ENCODE data around the gene NDUFV1.
"Not testable (repeated sequence)": the region's sequence is repeated elsewhere in the genome, so short reads cannot be mapped to it uniquely, and the experiment has no call there.

Gene NDUFV1

DNA sequence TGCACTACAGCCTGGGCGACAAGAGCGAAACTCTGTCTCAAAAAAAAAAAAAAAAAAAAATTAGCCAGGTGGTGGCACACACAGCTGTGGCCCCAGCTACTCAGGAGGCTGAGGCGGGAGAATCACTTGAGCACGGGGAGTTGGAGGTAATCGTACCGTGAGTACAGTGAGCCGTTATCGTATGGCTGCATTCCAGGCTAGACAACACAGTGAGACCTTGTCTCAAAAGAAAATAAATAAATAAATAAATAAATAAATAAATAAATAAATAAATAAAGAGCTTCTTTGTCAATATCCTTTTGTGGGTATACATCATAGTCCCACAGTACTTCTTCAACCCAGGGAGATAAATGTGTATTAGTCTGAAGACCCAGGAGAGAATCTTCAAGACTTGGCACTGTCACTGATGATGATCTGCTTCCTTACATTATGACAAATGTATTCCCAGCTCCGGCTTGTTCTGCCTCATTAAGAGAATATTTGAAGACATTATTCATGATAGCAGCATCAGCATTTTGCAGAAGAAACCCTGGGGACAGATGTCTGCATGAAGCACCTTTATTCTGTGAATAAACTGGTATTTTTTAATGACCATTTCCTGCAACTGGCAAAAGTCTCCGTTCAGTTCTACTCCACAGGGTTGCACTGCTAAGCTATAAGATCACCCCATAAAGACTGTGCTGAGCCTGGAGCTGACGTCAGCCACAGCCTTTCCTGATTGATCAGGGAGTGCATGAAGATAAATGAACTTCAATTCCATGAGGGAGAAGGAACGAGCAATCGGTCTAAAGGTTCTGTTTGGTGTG lies 45.4 kb downstream of the NDUFV1 start:
- no peak overlapping the region for H3K4me3 ChIP-seq (ENCODE audit: low read depth, low read length)
- TF ChIP-seq, protein P1, sequence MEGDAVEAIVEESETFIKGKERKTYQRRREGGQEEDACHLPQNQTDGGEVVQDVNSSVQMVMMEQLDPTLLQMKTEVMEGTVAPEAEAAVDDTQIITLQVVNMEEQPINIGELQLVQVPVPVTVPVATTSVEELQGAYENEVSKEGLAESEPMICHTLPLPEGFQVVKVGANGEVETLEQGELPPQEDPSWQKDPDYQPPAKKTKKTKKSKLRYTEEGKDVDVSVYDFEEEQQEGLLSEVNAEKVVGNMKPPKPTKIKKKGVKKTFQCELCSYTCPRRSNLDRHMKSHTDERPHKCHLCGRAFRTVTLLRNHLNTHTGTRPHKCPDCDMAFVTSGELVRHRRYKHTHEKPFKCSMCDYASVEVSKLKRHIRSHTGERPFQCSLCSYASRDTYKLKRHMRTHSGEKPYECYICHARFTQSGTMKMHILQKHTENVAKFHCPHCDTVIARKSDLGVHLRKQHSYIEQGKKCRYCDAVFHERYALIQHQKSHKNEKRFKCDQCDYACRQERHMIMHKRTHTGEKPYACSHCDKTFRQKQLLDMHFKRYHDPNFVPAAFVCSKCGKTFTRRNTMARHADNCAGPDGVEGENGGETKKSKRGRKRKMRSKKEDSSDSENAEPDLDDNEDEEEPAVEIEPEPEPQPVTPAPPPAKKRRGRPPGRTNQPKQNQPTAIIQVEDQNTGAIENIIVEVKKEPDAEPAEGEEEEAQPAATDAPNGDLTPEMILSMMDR (IDR thresholded peaks at IDR 0.05; ENCODE audit: low read depth, low read length), result no peak

DNA sequence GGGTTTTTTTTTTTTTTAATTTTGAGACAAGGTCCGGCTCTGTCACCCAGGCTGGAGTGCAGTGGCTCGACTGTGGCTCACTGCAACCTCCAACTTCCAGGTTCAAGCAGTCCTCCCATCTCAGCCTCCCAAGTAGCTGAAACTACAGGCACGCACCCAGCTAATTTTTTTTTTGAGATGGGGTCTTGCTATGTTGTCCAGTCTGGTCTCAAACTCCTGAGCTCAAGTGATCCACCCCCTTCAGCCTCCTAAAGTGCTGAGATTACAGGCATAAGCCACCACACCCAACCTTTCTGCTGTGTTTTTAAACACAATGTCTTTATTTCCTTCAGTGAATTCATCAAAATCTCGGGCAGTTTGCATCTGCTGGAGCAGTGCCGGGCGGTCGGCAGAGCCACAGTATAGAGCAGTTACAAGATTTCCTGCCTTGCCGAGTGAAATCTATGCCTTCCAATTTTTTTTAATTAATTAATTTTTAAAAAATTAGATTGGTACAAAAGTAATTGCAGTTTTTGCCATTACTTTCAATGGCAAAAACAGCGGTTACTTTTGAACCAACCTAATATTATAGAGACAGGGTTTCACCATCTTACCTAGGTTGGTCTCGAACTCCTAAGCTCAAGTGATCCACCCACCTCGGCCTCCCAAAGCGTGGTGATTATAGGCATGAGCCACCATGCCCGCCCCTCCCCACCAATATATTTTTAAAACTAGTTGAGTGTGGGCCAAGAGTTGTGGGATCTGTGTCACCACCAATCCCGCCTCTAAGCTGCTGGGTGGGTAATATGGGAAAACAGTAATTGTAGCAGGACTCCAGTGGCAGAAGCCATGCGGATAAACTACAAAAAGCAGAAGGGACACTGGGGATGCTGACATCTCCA lies 46.5 kb downstream of the NDUFV1 start:
- no peak overlapping the region for H3K4me3 ChIP-seq (ENCODE audit: low read depth, low read length)
- TF ChIP-seq, protein P1 (IDR thresholded peaks at IDR 0.05; ENCODE audit: low read depth, low read length), result no peak

DNA sequence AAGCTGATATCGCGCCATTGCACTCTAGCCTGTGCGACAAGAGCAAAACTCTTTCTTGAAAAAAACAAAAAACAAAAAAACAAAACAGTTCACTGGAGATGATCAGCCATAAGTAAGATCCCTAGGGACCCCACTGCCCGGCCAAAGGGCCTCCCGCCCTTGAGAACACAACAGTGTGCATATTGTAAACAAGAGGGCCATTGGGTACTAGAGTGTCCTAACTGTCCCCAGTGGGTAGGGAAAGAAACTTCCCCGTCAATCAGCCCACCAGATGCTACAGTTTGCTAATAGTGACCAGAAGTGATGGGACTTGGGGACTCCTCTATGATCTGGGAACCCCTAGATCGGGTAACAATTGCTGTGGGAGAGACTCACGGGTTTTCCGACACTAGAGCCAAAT lies 47.5 kb downstream of the NDUFV1 start:
- TF ChIP-seq, protein P1 (IDR thresholded peaks at IDR 0.05; ENCODE audit: low read depth, low read length), result no peak
- no peak overlapping the region for H3K4me3 ChIP-seq (ENCODE audit: low read depth, low read length)

DNA sequence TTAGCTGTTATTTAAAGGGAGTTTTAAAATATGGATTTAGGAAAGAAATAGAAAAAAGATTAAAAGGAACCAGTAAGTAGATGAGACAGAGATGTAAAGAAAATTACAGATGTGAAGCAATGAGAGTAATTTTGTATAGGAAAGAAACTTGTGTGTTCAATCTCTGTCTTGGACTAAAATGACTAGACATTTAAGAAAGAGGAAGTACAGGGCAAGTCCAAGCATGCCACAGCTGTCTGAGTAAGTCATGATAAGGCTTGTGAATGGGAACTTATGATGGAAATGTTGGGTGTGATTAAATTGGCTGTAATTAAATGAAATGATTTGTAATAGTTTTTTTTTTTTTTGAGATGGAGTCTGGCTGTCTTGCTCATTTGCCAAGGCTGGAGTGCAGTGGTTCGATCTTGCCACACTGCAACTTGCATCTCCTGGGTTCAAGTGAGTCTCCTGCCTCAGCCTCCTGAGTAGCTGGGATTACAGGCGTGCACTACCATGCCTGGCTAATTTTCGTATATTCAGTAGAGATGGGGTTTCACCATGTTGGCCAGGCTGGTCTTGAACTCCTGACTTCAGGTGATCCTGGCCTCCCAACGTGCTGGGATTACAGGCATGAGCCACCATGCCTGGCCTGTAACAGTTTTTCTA lies 49.7 kb downstream of the NDUFV1 start:
- H3K4me3 ChIP-seq (ENCODE audit: low read depth, low read length), result no peak overlapping the region
- TF ChIP-seq, protein P1 (IDR thresholded peaks at IDR 0.05; ENCODE audit: low read depth, low read length), result no peak

DNA sequence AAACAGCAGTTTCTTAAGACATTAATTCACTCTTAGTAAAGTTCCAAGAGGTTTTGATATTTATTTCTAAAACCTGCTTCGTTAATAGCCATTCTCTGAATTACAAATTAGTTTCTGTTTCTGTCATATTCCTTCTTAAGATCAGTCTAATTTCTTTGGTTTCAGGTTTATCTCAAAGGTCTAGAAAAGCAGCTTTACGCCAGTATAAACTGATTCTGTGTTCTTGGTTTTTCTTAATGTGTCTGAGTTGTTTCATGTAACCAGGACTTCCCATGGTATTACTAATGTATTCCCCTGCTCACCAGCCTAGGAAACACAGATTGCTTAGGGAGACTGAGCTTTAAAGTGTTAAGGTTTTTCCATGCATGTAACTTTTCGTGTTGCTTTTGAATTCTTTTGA lies 50.6 kb downstream of the NDUFV1 start:
- TF ChIP-seq, protein P1 (IDR thresholded peaks at IDR 0.05; ENCODE audit: low read depth, low read length), result no peak
- H3K4me3 ChIP-seq (ENCODE audit: low read depth, low read length), result no peak overlapping the region

DNA sequence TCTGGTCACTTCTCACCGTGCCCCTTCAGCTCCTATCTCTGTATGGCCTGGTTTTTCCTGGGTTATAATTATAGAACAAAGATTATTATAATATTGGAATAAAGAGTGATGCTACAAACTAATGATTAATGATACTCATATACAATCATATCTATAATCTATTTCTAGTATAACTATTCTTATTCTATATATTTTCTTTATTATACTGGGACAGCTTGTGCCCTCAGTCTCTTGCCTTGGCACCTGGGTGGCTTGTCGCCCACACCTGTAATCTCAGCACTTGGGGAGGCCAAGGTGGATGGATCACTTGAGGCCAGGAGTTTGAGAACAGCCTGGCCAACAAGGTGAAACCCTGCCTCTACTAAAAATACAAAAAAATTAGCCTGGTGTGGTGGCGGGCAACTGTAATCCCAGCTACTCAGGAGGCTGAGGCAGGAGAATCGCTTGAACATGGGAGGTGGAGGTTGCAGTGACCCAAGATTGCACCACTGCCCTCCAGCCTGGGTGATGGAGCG lies 53.0 kb downstream of the NDUFV1 start:
- not testable (repeated sequence) for H3K4me3 ChIP-seq (ENCODE audit: low read depth, low read length)

DNA sequence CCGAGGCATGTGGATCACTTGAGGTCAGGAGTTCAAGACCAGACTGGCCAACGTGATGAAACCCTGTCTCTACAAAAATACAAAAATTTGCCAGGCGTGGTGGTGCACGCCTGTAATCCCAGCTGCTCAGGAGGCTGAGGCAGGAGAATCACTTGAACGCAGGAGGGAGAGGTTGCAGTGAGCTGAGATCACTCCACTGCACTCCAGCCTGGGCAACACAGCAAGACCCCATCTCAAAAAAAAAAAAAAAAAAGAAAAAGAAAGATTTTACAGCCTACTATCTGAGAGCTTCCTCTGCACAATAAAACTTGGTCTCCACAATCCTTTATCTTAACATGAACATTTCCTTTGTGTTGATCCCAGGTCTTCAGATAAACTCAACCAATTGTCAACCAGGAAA lies 54.0 kb downstream of the NDUFV1 start:
- not testable (repeated sequence) for H3K4me3 ChIP-seq (ENCODE audit: low read depth, low read length)
